ENCODE data around the gene TRAF7. TPM values are rescaled to one million over a fixed set of nuclear protein-coding genes. Genes with fewer than 3 reads are reported as not detected.

Gene TRAF7
- total RNA-seq, 1 experiment from 2014 or later, result 111 TPM

GRCh38 chr16:2181952-2182351 lies 26.4 kb downstream of the TRAF7 start:
- peaks cover 16% of the 10 kb centered on the region for H3K36me3 ChIP-seq
- H3K9me3 ChIP-seq, result no peaks in the 10 kb centered on the region
- no peak for DNase-seq
- H3K4me3 ChIP-seq, result no peak overlapping the region
- H3K27me3 ChIP-seq, result no peaks in the 10 kb centered on the region

GRCh38 chr16:2183671-2184070 lies 28.1 kb downstream of the TRAF7 start:
- no peak for DNase-seq
- H3K9me3 ChIP-seq, result no peaks in the 10 kb centered on the region

GRCh38 chr16:2184346-2184745 lies 28.8 kb downstream of the TRAF7 start:
- Histone ChIP-seq H3K27me3 (no peaks in the 10 kb centered on the region), H3K9me3 (no peaks in the 10 kb centered on the region), H3K36me3 (peaks cover 8% of the 10 kb centered on the region; the same call in 1 of the 2 replicates), H3K4me3 (no peak overlapping the region)
- DNase-seq, result no peak

More at GRCh38 chr16:2183671-2184070, 28.1 kb downstream of the TRAF7 start:
- no peak overlapping the region for H3K4me3 ChIP-seq
- peaks cover 8% of the 10 kb centered on the region; the same call in 1 of the 2 replicates for H3K36me3 ChIP-seq
- no peaks in the 10 kb centered on the region for H3K27me3 ChIP-seq

- Histone ChIP-seq H3K27me3 (no peaks in the 10 kb centered on the region), H3K4me3 (no peak overlapping the region), H3K9me3 (no peaks in the 10 kb centered on the region), H3K36me3 (peaks cover 8% of the 10 kb centered on the region; the same call in 1 of the 2 replicates)
- no peak for DNase-seq
These were observed 29.4 kb downstream of the TRAF7 start for GRCh38 chr16:2184962-2185361.

- H3K9me3 ChIP-seq, result no peaks in the 10 kb centered on the region
- H3K27me3 ChIP-seq, result no peaks in the 10 kb centered on the region
- peaks cover 8% of the 10 kb centered on the region; the same call in 1 of the 2 replicates for H3K36me3 ChIP-seq
- DNase-seq, result no peak
- no peak overlapping the region for H3K4me3 ChIP-seq
These were observed 30.5 kb downstream of the TRAF7 start for GRCh38 chr16:2186064-2186463.

- no peaks in the 10 kb centered on the region for H3K27me3 ChIP-seq
These were observed 30.9 kb downstream of the TRAF7 start for GRCh38 chr16:2186505-2186904.

GRCh38 chr16:2187212-2187611 lies 31.6 kb downstream of the TRAF7 start:
- no peaks in the 10 kb centered on the region for H3K9me3 ChIP-seq
- H3K27me3 ChIP-seq, result no peaks in the 10 kb centered on the region
- no peak for DNase-seq
- no peak overlapping the region for H3K4me3 ChIP-seq
- peaks cover 3% of the 10 kb centered on the region; the same call in 1 of the 2 replicates for H3K36me3 ChIP-seq

More at GRCh38 chr16:2186505-2186904, 30.9 kb downstream of the TRAF7 start:
- no peaks in the 10 kb centered on the region for H3K9me3 ChIP-seq
- H3K4me3 ChIP-seq, result no peak overlapping the region
- peaks cover 8% of the 10 kb centered on the region; the same call in 1 of the 2 replicates for H3K36me3 ChIP-seq
- no peak for DNase-seq

- no peaks in the 10 kb centered on the region for H3K36me3 ChIP-seq
- no peaks in the 10 kb centered on the region for H3K9me3 ChIP-seq
- H3K27me3 ChIP-seq, result no peaks in the 10 kb centered on the region
- H3K4me3 ChIP-seq, result no peak overlapping the region
- DNase-seq, result no peak
These were observed 32.8 kb downstream of the TRAF7 start for GRCh38 chr16:2188395-2188794.

- Histone ChIP-seq H3K36me3 (no peaks in the 10 kb centered on the region), H3K27me3 (no peaks in the 10 kb centered on the region), H3K9me3 (no peaks in the 10 kb centered on the region), H3K4me3 (no peak overlapping the region)
- no peak for DNase-seq
These were observed 33.8 kb downstream of the TRAF7 start for GRCh38 chr16:2189252-2189893.

- no peaks in the 10 kb centered on the region for H3K9me3 ChIP-seq
- no peak for DNase-seq
- no peaks in the 10 kb centered on the region for H3K36me3 ChIP-seq
- H3K27me3 ChIP-seq, result no peaks in the 10 kb centered on the region; the same call in 1 of the 2 replicates
- H3K4me3 ChIP-seq, result no peak overlapping the region
These were observed 34.5 kb downstream of the TRAF7 start for GRCh38 chr16:2190002-2190658.

GRCh38 chr16:2190659-2191445 lies 35.3 kb downstream of the TRAF7 start:
- H3K4me3 ChIP-seq, result no peak overlapping the region
- peaks cover 5% of the 10 kb centered on the region for H3K27me3 ChIP-seq
- no peaks in the 10 kb centered on the region for H3K36me3 ChIP-seq
- H3K9me3 ChIP-seq, result no peaks in the 10 kb centered on the region
- no peak for DNase-seq

- H3K9me3 ChIP-seq, result no peaks in the 10 kb centered on the region
- H3K27me3 ChIP-seq, result peaks cover 5% of the 10 kb centered on the region
- no peak for DNase-seq
- H3K4me3 ChIP-seq, result no peak overlapping the region
- H3K36me3 ChIP-seq, result no peaks in the 10 kb centered on the region
These were observed 35.8 kb downstream of the TRAF7 start for GRCh38 chr16:2191446-2191706.

- no peaks in the 10 kb centered on the region for H3K9me3 ChIP-seq
- peaks cover 14% of the 10 kb centered on the region for H3K27me3 ChIP-seq
- H3K36me3 ChIP-seq, result no peaks in the 10 kb centered on the region
- peak; percentile 53 for DNase-seq
- no peak overlapping the region for H3K4me3 ChIP-seq
These were observed 38.7 kb downstream of the TRAF7 start for GRCh38 chr16:2194166-2194834.

- H3K27me3 ChIP-seq, result peaks cover 14% of the 10 kb centered on the region
- H3K36me3 ChIP-seq, result no peaks in the 10 kb centered on the region
- no peaks in the 10 kb centered on the region for H3K9me3 ChIP-seq
- DNase-seq, result no peak
- no peak overlapping the region for H3K4me3 ChIP-seq
These were observed 39.3 kb downstream of the TRAF7 start for GRCh38 chr16:2194852-2195321.

- peaks cover 14% of the 10 kb centered on the region for H3K27me3 ChIP-seq
- H3K9me3 ChIP-seq, result no peaks in the 10 kb centered on the region
- H3K36me3 ChIP-seq, result no peaks in the 10 kb centered on the region
- DNase-seq, result no peak
- H3K4me3 ChIP-seq, result peak overlapping the region; percentile 14; the same call in 1 of the 2 replicates
These were observed 40.0 kb downstream of the TRAF7 start for GRCh38 chr16:2195322-2196161.
